Prostate gland (tissue), 2 donors: ENCODE results near the gene SRPK1.

Experiments
- POLR2A ChIP-seq: fragments of 450-650 bp; IDR thresholded peaks from one replicate; pipeline ENCODE4 v1.6.1; 2016; ENCODE audit warnings: antibody characterized with exemption, mild to moderate bottlenecking
- TF ChIP-seq, protein P1 (sequence below), 4 experiments: fragments of 200-600 bp in 2 of 4; fragments of 450-650 bp in 2 of 4; sonication (generic) in 2 of 4; IDR thresholded peaks; 1 replicate in 3 of 4; 2 replicates in 1 of 4; pipeline ENCODE4 v1.5.1; 2016 to 2019; ENCODE audit warnings: antibody characterized with exemption in 4 of 4, mild to moderate bottlenecking in 2 of 4, moderate library complexity in 2 of 4

- TF ChIP-seq, protein P1, sequence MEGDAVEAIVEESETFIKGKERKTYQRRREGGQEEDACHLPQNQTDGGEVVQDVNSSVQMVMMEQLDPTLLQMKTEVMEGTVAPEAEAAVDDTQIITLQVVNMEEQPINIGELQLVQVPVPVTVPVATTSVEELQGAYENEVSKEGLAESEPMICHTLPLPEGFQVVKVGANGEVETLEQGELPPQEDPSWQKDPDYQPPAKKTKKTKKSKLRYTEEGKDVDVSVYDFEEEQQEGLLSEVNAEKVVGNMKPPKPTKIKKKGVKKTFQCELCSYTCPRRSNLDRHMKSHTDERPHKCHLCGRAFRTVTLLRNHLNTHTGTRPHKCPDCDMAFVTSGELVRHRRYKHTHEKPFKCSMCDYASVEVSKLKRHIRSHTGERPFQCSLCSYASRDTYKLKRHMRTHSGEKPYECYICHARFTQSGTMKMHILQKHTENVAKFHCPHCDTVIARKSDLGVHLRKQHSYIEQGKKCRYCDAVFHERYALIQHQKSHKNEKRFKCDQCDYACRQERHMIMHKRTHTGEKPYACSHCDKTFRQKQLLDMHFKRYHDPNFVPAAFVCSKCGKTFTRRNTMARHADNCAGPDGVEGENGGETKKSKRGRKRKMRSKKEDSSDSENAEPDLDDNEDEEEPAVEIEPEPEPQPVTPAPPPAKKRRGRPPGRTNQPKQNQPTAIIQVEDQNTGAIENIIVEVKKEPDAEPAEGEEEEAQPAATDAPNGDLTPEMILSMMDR (IDR thresholded peaks at IDR 0.05) = no peak
- TF ChIP-seq POLR2A = no peak
These were observed 115.7 kb downstream of the SRPK1 start, which contains the start of gene LHFPL5 for GRCh38 chr6:35804996-35805736.
